ENCODE measurements around the gene ANXA10. TPM values are rescaled to one million over a fixed set of nuclear protein-coding genes. Genes with fewer than 3 reads are reported as not detected.
A peak's percentile ranks its signal among the peaks of the same experiment; 100 is the strongest.

ANXA10 gene
- total and polyA plus RNA-seq, 2 experiments from 2014 or later, result not detected

GRCh38 chr4:168076989-168077725, 15.2 kb upstream of the ANXA10 start:
- H3K4me1 ChIP-seq (ENCODE audit: low read depth), result no peaks in the 10 kb centered on the region
- no peak overlapping the region for H3K4me3 ChIP-seq
- H3K9me3 ChIP-seq (ENCODE audit: low read depth), result no peaks in the 10 kb centered on the region
- H3K27ac ChIP-seq, result no peak overlapping the region
- H3K27me3 ChIP-seq, result no peaks in the 10 kb centered on the region
- peak; percentile 81 to 84 for DNase-seq (ENCODE audit: low read depth in 1 of 2, low spot score in 1 of 2)
- no peaks in the 10 kb centered on the region for H3K36me3 ChIP-seq
- peak; percentile 98 for TF ChIP-seq CTCF (IDR thresholded peaks at IDR 0.05; ENCODE audit: low read depth, low read length)

GRCh38 chr4:168077726-168078239, 14.6 kb upstream of the ANXA10 start:
- H3K9me3 ChIP-seq (ENCODE audit: low read depth), result no peaks in the 10 kb centered on the region
- H3K27ac ChIP-seq, result no peak overlapping the region
- H3K36me3 ChIP-seq, result no peaks in the 10 kb centered on the region
- no peak overlapping the region for H3K4me3 ChIP-seq
- no peaks in the 10 kb centered on the region for H3K4me1 ChIP-seq (ENCODE audit: low read depth)
- H3K27me3 ChIP-seq, result no peaks in the 10 kb centered on the region
- no peak for TF ChIP-seq CTCF (IDR thresholded peaks at IDR 0.05; ENCODE audit: low read depth, low read length)
- DNase-seq (ENCODE audit: low read depth in 1 of 2, low spot score in 1 of 2), result no peak

GRCh38 chr4:168082379-168082778, 10.0 kb upstream of the ANXA10 start:
- no peak for DNase-seq (ENCODE audit: low read depth in 1 of 2, low spot score in 1 of 2)
- Histone ChIP-seq H3K4me3 (no peak overlapping the region), H3K27me3 (no peaks in the 10 kb centered on the region), H3K36me3 (no peaks in the 10 kb centered on the region), H3K27ac (no peak overlapping the region), H3K9me3 (ENCODE audit: low read depth) (no peaks in the 10 kb centered on the region), H3K4me1 (ENCODE audit: low read depth) (no peaks in the 10 kb centered on the region)
- TF ChIP-seq CTCF (IDR thresholded peaks at IDR 0.05; ENCODE audit: low read depth, low read length), result no peak

GRCh38 chr4:168095776-168096406, 3.6 kb downstream of the ANXA10 start:
- peak in 1 of 2 donors; percentile 19 for DNase-seq (ENCODE audit: low read depth in 1 of 2, low spot score in 1 of 2)
- Histone ChIP-seq H3K27me3 (no peaks in the 10 kb centered on the region), H3K36me3 (no peaks in the 10 kb centered on the region), H3K4me1 (ENCODE audit: low read depth) (no peaks in the 10 kb centered on the region), H3K4me3 (no peak overlapping the region), H3K27ac (no peak overlapping the region), H3K9me3 (ENCODE audit: low read depth) (no peaks in the 10 kb centered on the region)
- no peak for TF ChIP-seq CTCF (IDR thresholded peaks at IDR 0.05; ENCODE audit: low read depth, low read length)

GRCh38 chr4:168096407-168096784, 4.1 kb downstream of the ANXA10 start:
- Histone ChIP-seq H3K4me1 (ENCODE audit: low read depth) (no peaks in the 10 kb centered on the region), H3K4me3 (no peak overlapping the region), H3K9me3 (ENCODE audit: low read depth) (no peaks in the 10 kb centered on the region), H3K27ac (no peak overlapping the region), H3K27me3 (no peaks in the 10 kb centered on the region), H3K36me3 (no peaks in the 10 kb centered on the region)
- DNase-seq (ENCODE audit: low read depth in 1 of 2, low spot score in 1 of 2), result no peak
- no peak for TF ChIP-seq CTCF (IDR thresholded peaks at IDR 0.05; ENCODE audit: low read depth, low read length)
